MCF 10A (cell line): ENCODE results near the gene CEP85L. TPM values are rescaled to one million over a fixed set of nuclear protein-coding genes. Genes with fewer than 3 reads are reported as not detected.

Source experiments
- BruUV-seq: library from RNA; stranded (reverse); fragments of 400-500 nt; replicated peaks from 2 replicates; lab custom pipeline; 2021; lab: Mats Ljungman, UMichigan
- CTCF ChIA-PET: fragments of 300-600 bp; sonication (Branson Sonifier 250); formaldehyde crosslinking; extraction: SDS; loops from one replicate; lab custom pipeline; 2021; ENCODE audit warnings: antibody characterized with exemption, inconsistent platforms; lab: Yijun Ruan, JAX
- POLR2A ChIA-PET: fragments of 300-600, 350-650 bp; sonication (Branson Sonifier 250); formaldehyde crosslinking; extraction: SDS; loops from one replicate; lab custom pipeline; 2020; ENCODE audit warnings: antibody characterized with exemption, inconsistent platforms; lab: Yijun Ruan, JAX
- DNase-seq: peaks from one replicate; pipeline ENCODE4 v3.0.0-alpha.2; 2018; ENCODE audit not compliant: unreplicated experiment
- H3K27ac Mint-ChIP-seq: one replicate; pipeline ENCODE4 v1.8.0; 2022; ENCODE audit warnings: mild to moderate bottlenecking, low read depth, mixed read lengths; ENCODE audit not compliant: unreplicated experiment
- H3K27me3 Mint-ChIP-seq: one replicate; pipeline ENCODE4 v1.8.0; 2022; ENCODE audit warnings: mixed read lengths; ENCODE audit not compliant: insufficient read depth, unreplicated experiment
- H3K36me3 Mint-ChIP-seq: one replicate; pipeline ENCODE4 v1.8.0; 2022; ENCODE audit warnings: mild to moderate bottlenecking, moderate library complexity, mixed read lengths; ENCODE audit not compliant: insufficient read depth, unreplicated experiment
- H3K4me1 Mint-ChIP-seq: one replicate; pipeline ENCODE4 v1.8.0; 2022; ENCODE audit warnings: mixed read lengths; ENCODE audit not compliant: insufficient read depth, unreplicated experiment
- H3K4me3 Mint-ChIP-seq: one replicate; pipeline ENCODE4 v1.8.0; 2022; ENCODE audit warnings: mild to moderate bottlenecking, moderate library complexity, mixed read lengths; ENCODE audit not compliant: unreplicated experiment
- H3K9me3 Mint-ChIP-seq: one replicate; pipeline ENCODE4 v1.8.0; 2022; ENCODE audit warnings: mixed read lengths; ENCODE audit not compliant: unreplicated experiment
- intact Hi-C: fragments of 100-400 bp; cut with micrococcal nuclease; formaldehyde crosslinking; loops from 2 replicates; pipeline ENCODE4 v1.14.1; 2022
- total RNA-seq: library from RNA; stranded (reverse); gene quantifications from 2 replicates; pipeline ENCODE4 v1.2.3, GENCODE V29; 2022
- TF ChIP-seq, protein P1 (sequence below): fragments of 200-600 bp; IDR thresholded peaks from one replicate; pipeline ENCODE4 v1.8.0; 2022; ENCODE audit warnings: antibody characterized with exemption, mild to moderate bottlenecking; ENCODE audit not compliant: unreplicated experiment

CEP85L gene
- total RNA-seq, 1 experiment from 2014 or later, result 8.4 TPM

DNA sequence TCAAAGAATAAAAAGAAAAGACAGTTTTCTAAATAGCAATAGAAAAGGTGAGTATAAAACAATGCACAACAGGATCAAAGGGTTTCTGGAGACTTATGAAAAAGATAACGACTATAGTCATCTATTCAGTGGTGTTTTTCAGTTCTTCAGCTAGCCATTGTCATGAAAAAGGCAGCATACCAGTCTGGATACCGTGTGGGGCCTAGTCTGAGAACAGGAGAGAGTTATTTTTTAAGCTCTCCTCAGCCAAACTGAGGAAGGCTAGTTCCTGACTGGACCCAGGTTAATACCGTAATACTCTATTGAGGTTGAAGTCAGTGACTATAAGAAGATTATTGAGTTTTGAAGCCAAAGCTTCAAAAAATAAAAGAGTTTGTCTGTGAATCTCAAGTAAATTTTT, 53.8 kb downstream of the CEP85L start:
- ChIA-PET POLR2A (no interaction called here), CTCF (interaction anchor here (0.6 to 1.6 kb wide), 5 partner anchors 9 to 771 kb away, joined by 3 to 5 read pairs (median 3); no protein-coding TSS in a partner anchor)
- Mint-ChIP-seq H3K27ac (no peak overlapping the region), H3K9me3 (no peaks in the 10 kb centered on the region), H3K4me3 (no peak overlapping the region), H3K27me3 (no peaks in the 10 kb centered on the region), H3K4me1 (no peaks in the 10 kb centered on the region), H3K36me3 (no peaks in the 10 kb centered on the region)
- intact Hi-C loops, result no loop called here
- TF ChIP-seq, protein P1, sequence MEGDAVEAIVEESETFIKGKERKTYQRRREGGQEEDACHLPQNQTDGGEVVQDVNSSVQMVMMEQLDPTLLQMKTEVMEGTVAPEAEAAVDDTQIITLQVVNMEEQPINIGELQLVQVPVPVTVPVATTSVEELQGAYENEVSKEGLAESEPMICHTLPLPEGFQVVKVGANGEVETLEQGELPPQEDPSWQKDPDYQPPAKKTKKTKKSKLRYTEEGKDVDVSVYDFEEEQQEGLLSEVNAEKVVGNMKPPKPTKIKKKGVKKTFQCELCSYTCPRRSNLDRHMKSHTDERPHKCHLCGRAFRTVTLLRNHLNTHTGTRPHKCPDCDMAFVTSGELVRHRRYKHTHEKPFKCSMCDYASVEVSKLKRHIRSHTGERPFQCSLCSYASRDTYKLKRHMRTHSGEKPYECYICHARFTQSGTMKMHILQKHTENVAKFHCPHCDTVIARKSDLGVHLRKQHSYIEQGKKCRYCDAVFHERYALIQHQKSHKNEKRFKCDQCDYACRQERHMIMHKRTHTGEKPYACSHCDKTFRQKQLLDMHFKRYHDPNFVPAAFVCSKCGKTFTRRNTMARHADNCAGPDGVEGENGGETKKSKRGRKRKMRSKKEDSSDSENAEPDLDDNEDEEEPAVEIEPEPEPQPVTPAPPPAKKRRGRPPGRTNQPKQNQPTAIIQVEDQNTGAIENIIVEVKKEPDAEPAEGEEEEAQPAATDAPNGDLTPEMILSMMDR, result no peak
- DNase-seq, result no peak
- no TSS peak for BruUV-seq

DNA sequence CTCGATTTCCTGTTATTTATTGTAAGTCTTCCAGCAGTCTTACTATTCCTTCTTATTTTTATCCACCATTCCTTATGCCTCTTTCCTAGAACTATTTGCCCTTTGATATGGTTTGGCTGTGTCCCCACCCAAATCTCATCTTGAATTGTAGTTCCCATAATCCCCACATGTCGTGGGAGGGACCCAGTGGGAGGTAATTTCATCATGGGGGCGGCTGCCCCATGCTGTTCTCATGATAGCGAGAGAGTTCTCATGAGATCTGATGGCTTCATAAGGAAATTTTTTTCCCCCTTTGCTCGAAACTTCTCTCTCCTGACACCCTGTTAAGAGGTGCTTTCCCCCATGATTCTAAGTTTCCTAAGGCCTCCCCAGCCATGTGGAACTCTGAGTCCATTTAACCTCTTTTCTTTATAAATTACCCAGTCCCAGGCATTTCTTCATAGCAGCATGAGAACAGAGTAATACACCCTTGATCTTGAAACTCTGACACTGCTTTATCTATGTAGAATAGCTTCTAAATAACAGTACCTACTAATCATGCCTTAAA, 54.5 kb downstream of the CEP85L start:
- TF ChIP-seq, protein P1, result no peak
- no peak overlapping the region for H3K27ac Mint-ChIP-seq
- intact Hi-C loops, result no loop called here
- no peaks in the 10 kb centered on the region for H3K27me3 Mint-ChIP-seq
- no peaks in the 10 kb centered on the region for H3K4me1 Mint-ChIP-seq
- no peaks in the 10 kb centered on the region for H3K9me3 Mint-ChIP-seq
- ChIA-PET CTCF (interaction anchor here (0.6 kb wide), 2 partner anchors 31 to 35 kb away, joined by 3 read pairs; no protein-coding TSS in a partner anchor), POLR2A (no interaction called here)
- no peak overlapping the region for H3K4me3 Mint-ChIP-seq
- BruUV-seq, result no TSS peak
- no peak for DNase-seq
- no peaks in the 10 kb centered on the region for H3K36me3 Mint-ChIP-seq

DNA sequence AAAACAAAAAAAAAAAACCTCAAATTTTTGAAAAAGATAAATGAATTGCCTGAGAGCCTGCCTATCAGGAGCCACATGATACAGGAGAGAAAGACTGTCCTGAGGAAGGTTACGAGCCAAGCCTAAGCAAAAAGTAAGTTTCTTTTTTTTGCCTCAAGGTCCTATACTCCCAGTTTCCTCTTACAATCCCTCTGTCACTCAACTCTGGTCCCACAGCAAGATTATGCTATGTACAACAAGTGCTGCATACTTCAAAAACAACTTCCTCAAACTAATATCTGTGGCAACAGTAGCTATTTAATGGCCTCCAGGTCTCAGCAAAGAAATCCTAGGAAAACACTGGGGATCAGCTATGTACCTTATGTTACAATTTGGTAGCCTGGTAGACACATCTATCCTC, 56.5 kb downstream of the CEP85L start:
- no TSS peak for BruUV-seq
- TF ChIP-seq, protein P1, result no peak
- CTCF ChIA-PET, result interaction anchor here (0.5 to 1.9 kb wide), 3 partner anchors 20 to 311 kb away, joined by 3 to 5 read pairs (median 5); no protein-coding TSS in a partner anchor
- H3K4me1 Mint-ChIP-seq, result no peaks in the 10 kb centered on the region
- DNase-seq, result no peak
- intact Hi-C loops, result no loop called here
- H3K9me3 Mint-ChIP-seq, result no peaks in the 10 kb centered on the region
- no peak overlapping the region for H3K4me3 Mint-ChIP-seq
- no peaks in the 10 kb centered on the region for H3K36me3 Mint-ChIP-seq
- POLR2A ChIA-PET, result interaction anchor here (1.0 kb wide), 1 partner anchor 10 kb away, joined by 3 read pairs; no protein-coding TSS in a partner anchor
- H3K27me3 Mint-ChIP-seq, result no peaks in the 10 kb centered on the region
- no peak overlapping the region for H3K27ac Mint-ChIP-seq

DNA sequence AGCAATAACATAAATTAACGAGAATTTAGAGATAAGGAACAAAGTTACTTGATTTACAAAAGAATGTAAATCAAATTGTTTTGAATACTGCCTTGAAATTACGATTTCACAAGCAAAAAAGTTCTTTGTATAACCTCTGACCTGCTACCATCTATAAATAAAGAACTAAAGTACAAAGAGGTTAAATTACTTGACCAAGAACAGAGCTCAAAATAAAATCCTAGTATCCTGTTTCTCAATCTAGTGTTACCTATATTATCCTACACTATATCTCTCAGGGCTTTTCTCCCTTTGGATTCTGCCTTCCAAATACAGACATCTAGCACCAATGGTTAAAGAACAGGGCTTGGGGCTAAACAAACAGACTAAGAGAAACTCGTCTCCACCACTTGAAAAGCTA, 59.5 kb downstream of the CEP85L start:
- POLR2A ChIA-PET, result no interaction called here
- no peak for DNase-seq
- intact Hi-C loops, result no loop called here

More for the DNA sequence above, 59.5 kb downstream of the CEP85L start:
- no peaks in the 10 kb centered on the region for H3K9me3 Mint-ChIP-seq
- CTCF ChIA-PET, result interaction anchor here (0.6 to 1.5 kb wide), 3 partner anchors 11 to 328 kb away, joined by 3 to 7 read pairs (median 3); no protein-coding TSS in a partner anchor
- TF ChIP-seq, protein P1, result no peak
- no peaks in the 10 kb centered on the region for H3K27me3 Mint-ChIP-seq
- no peak overlapping the region for H3K4me3 Mint-ChIP-seq
- no peaks in the 10 kb centered on the region for H3K4me1 Mint-ChIP-seq
- no TSS peak for BruUV-seq
- H3K27ac Mint-ChIP-seq, result no peak overlapping the region
- H3K36me3 Mint-ChIP-seq, result no peaks in the 10 kb centered on the region
